Measurements from ENCODE around the gene MPP3. TPM values are rescaled to one million over a fixed set of nuclear protein-coding genes. Genes with fewer than 3 reads are reported as not detected.
A peak's percentile ranks its signal among the peaks of the same experiment; 100 is the strongest.

Gene MPP3
- total RNA-seq, 1 experiment from 2014 or later: 24.5 TPM

DNA sequence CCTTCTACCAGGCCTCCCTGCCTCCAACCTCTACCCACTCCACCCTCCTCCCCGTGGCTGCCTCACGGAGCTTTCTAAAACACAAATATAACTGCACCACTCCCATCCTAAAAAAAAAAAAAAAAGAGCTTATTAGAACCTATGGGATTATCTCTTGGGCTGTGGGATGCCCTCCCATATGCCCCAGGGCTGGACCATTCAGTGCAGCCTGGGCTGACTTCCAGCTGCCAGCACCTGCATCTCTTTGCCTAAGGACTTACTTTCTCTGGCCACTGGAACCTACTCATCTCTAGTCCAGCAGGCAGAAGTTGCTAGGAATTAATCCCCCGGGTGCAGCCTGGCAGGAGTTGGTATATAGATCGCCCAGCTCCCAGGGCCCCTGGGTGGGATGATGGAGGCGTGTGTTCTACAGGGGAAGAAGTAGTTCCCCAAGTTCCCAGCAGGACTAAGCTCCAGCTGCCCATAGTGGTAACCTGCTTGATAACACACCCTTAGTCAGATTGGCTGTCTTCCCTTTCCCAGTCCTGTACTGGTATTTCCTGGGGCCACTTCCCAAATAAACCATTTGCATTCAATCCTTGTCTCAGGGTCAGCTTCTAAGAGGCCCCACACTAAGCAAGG, 10.3 kb downstream of the MPP3 start:
- CTCF ChIA-PET: interaction anchor here (0.6 to 1.3 kb wide), 5 partner anchors 15 to 185 kb away, joined by 3 to 5 read pairs (median 3); no protein-coding TSS in a partner anchor

DNA sequence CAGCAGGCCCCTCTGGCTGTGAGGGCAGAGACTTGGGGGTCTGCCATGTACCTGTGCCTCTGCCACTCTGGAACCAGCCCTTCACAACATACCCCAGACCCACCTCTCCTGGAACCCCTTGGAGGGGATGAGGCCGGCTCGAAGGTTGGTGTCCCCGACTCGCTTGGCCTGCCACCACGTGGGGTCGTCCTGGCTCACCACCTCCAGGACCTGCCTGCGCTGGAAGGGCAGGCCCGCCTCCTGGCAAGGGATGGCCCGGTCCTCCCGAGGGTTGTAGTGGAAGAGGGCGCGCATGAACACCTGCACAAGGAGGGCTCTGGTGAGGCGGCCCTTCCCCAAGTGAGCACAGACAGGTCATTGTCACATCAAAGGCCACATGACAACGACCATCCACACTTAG, 12.2 kb downstream of the MPP3 start:
- DNase-seq (ENCODE audit: unreplicated experiment): no peak
- ChIA-PET CTCF (no interaction called here), POLR2A (no interaction called here)
- BruUV-seq (replicated peaks): no TSS peak
- no peak for TF ChIP-seq CTCF (IDR thresholded peaks at IDR 0.05; ENCODE audit: unreplicated experiment)
- Mint-ChIP-seq H3K27ac (ENCODE audit: low read depth, unreplicated experiment) (peak overlapping the region; percentile 22), H3K9me3 (ENCODE audit: unreplicated experiment) (no peaks in the 10 kb centered on the region), H3K36me3 (ENCODE audit: insufficient read depth, unreplicated experiment) (peaks cover 29% of the 10 kb centered on the region), H3K4me1 (ENCODE audit: insufficient read depth, unreplicated experiment) (no peaks in the 10 kb centered on the region), H3K27me3 (ENCODE audit: insufficient read depth, unreplicated experiment) (no peaks in the 10 kb centered on the region), H3K4me3 (ENCODE audit: unreplicated experiment) (no peak overlapping the region)
- intact Hi-C loops (cut with micrococcal nuclease): no loop called here

More for the DNA sequence above, 10.3 kb downstream of the MPP3 start:
- TF ChIP-seq CTCF (IDR thresholded peaks at IDR 0.05; ENCODE audit: unreplicated experiment): no peak
- intact Hi-C loops (cut with micrococcal nuclease): no loop called here
- Mint-ChIP-seq H3K27me3 (ENCODE audit: insufficient read depth, unreplicated experiment) (no peaks in the 10 kb centered on the region), H3K4me3 (ENCODE audit: unreplicated experiment) (no peak overlapping the region), H3K4me1 (ENCODE audit: insufficient read depth, unreplicated experiment) (no peaks in the 10 kb centered on the region), H3K36me3 (ENCODE audit: insufficient read depth, unreplicated experiment) (peaks cover 42% of the 10 kb centered on the region), H3K9me3 (ENCODE audit: unreplicated experiment) (no peaks in the 10 kb centered on the region), H3K27ac (ENCODE audit: low read depth, unreplicated experiment) (no peak overlapping the region)
- DNase-seq (ENCODE audit: unreplicated experiment): no peak
- BruUV-seq (replicated peaks): no TSS peak
- POLR2A ChIA-PET: interaction anchor here (0.8 kb wide), 1 partner anchor 24 kb away, joined by 3 read pairs; no protein-coding TSS in a partner anchor

GRCh38 chr17:43818966-43819365, 14.0 kb downstream of the MPP3 start:
- Mint-ChIP-seq H3K27ac (ENCODE audit: low read depth, unreplicated experiment) (no peak overlapping the region), H3K27me3 (ENCODE audit: insufficient read depth, unreplicated experiment) (no peaks in the 10 kb centered on the region), H3K4me3 (ENCODE audit: unreplicated experiment) (no peak overlapping the region), H3K36me3 (ENCODE audit: insufficient read depth, unreplicated experiment) (peaks cover 41% of the 10 kb centered on the region), H3K4me1 (ENCODE audit: insufficient read depth, unreplicated experiment) (peaks cover 8% of the 10 kb centered on the region), H3K9me3 (ENCODE audit: unreplicated experiment) (no peaks in the 10 kb centered on the region)
- POLR2A ChIA-PET: interaction anchor here (0.7 to 1.7 kb wide), 3 partner anchors 10 to 21 kb away, joined by 3 to 7 read pairs (median 4); no protein-coding TSS in a partner anchor
- TF ChIP-seq CTCF (IDR thresholded peaks at IDR 0.05; ENCODE audit: unreplicated experiment): no peak
- intact Hi-C loops (cut with micrococcal nuclease): no loop called here
- CTCF ChIA-PET: interaction anchor here (0.6 to 1.3 kb wide), 4 partner anchors 52 to 103 kb away, joined by 3 to 9 read pairs (median 4); no protein-coding TSS in a partner anchor
- no peak for DNase-seq (ENCODE audit: unreplicated experiment)
- BruUV-seq (replicated peaks): no TSS peak

- TF ChIP-seq CTCF (IDR thresholded peaks at IDR 0.05; ENCODE audit: unreplicated experiment): no peak
- BruUV-seq (replicated peaks): no TSS peak
- peaks cover 33% of the 10 kb centered on the region for H3K36me3 Mint-ChIP-seq (ENCODE audit: insufficient read depth, unreplicated experiment)
- no peaks in the 10 kb centered on the region for H3K9me3 Mint-ChIP-seq (ENCODE audit: unreplicated experiment)
- intact Hi-C loops (cut with micrococcal nuclease): no loop called here
- no peak for DNase-seq (ENCODE audit: unreplicated experiment)
- ChIA-PET POLR2A (interaction anchor here (0.6 to 1.7 kb wide), 4 partner anchors 15 to 467 kb away, joined by 3 to 7 read pairs (median 4); partner anchors contain the start of gene MPP3), CTCF (interaction anchor here (0.6 to 1.2 kb wide), 6 partner anchors 14 to 242 kb away, joined by 3 to 5 read pairs (median 4); no protein-coding TSS in a partner anchor)
- peaks cover 8% of the 10 kb centered on the region for H3K4me1 Mint-ChIP-seq (ENCODE audit: insufficient read depth, unreplicated experiment)
- no peak overlapping the region for H3K27ac Mint-ChIP-seq (ENCODE audit: low read depth, unreplicated experiment)
- H3K4me3 Mint-ChIP-seq (ENCODE audit: unreplicated experiment): no peak overlapping the region
- no peaks in the 10 kb centered on the region for H3K27me3 Mint-ChIP-seq (ENCODE audit: insufficient read depth, unreplicated experiment)
Measured at GRCh38 chr17:43817826-43818225, 15.1 kb downstream of the MPP3 start.

Data from MCF 10A (cell line).